Measurements from ENCODE around the gene BLOC1S4. TPM values are rescaled to one million over a fixed set of nuclear protein-coding genes. Genes with fewer than 3 reads are reported as not detected.

Gene BLOC1S4
- total RNA-seq, 1 donor from 2014 or later = 6.0 TPM

Other genes starting within 250 kb of the BLOC1S4 start
- gene PPP2R2C, start 243.6 kb upstream of the BLOC1S4 start, total RNA-seq = 8.1 TPM
- 17.3 TPM for gene MAN2B2, start 141.0 kb upstream of the BLOC1S4 start, total RNA-seq
- 219 TPM for gene MRFAP1, start 75.5 kb upstream of the BLOC1S4 start, total RNA-seq
- not detected for gene S100P, start 22.3 kb upstream of the BLOC1S4 start, total RNA-seq
- gene MRFAP1L1, start 6.3 kb upstream of the BLOC1S4 start, total RNA-seq = 39.7 TPM
- gene KIAA0232, start 66.6 kb downstream of the BLOC1S4 start, total RNA-seq = 75.0 TPM
- gene TBC1D14, start 193.7 kb downstream of the BLOC1S4 start, total RNA-seq = 33.1 TPM

Measured in Right ventricle myocardium superior (tissue), 1 donor.